ACC112 (cell line): ENCODE results near the gene KCNIP1.

Experiments used
- H2AFZ ChIP-seq: fragments of 200-600 bp; sonication (generic); one replicate; pipeline ENCODE4 v1.6.0; 2017; ENCODE audit warnings: antibody characterized with exemption, low read length; ENCODE audit not compliant: unreplicated experiment
- H3K27ac ChIP-seq: fragments of 200-600 bp; sonication (generic); 2 replicates; pipeline ENCODE4 v1.5.1; 2014; ENCODE audit warnings: low read depth, mild to moderate bottlenecking, antibody characterized with exemption, low read length, moderate library complexity
- H3K27me3 ChIP-seq: fragments of 200-600 bp; sonication (generic); 2 replicates; pipeline ENCODE4 v1.6.1; 2014; ENCODE audit warnings: mild to moderate bottlenecking, antibody characterized with exemption, low read length, moderate library complexity, mixed read lengths; ENCODE audit not compliant: insufficient read depth
- H3K36me3 ChIP-seq: fragments of 200-600 bp; sonication (generic); 2 replicates; pipeline ENCODE4 v1.6.1; 2016; ENCODE audit warnings: mild to moderate bottlenecking, antibody characterized with exemption, low read length, moderate library complexity, mixed read lengths; ENCODE audit not compliant: insufficient read depth
- H3K4me1 ChIP-seq: fragments of 200-600 bp; sonication (generic); one replicate; pipeline ENCODE4 v1.6.1; 2016; ENCODE audit warnings: low read length, mixed read lengths; ENCODE audit not compliant: insufficient read depth, unreplicated experiment, control insufficient read depth
- H3K4me3 ChIP-seq: fragments of 200-600 bp; sonication (generic); 2 replicates; pipeline ENCODE4 v1.5.1; 2014; ENCODE audit warnings: mild to moderate bottlenecking, low read depth, low read length
- H3K79me2 ChIP-seq: fragments of 200-600 bp; sonication (generic); one replicate; pipeline ENCODE4 v1.6.0; 2016; ENCODE audit warnings: low read length; ENCODE audit not compliant: control insufficient read depth, unreplicated experiment, insufficient read depth

KCNIP1 gene

DNA sequence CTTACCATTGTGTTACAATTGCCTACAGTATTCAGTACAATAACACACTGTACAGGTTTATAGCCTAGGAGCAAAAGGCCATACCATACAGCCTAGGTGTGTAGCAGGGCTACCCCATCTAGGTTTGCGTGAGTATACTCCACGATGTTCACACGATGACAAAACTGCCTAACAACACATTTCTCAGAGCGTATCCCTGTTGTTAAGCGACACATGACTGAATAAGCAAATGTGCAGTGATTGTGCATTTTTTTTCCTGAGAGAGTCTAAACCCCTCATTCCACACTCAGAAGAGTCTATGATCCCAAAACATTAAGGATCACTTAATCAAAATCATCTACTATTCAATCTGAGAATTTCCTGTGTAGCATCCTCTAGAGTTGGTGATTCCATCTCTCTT is 211.3 kb downstream of the KCNIP1 start:
- Histone ChIP-seq H3K4me3 (no peak overlapping the region), H2AFZ (no peak overlapping the region), H3K79me2 (no peaks in the 10 kb centered on the region), H3K27ac (no peak overlapping the region), H3K4me1 (no peaks in the 10 kb centered on the region), H3K27me3 (peaks cover 81% of the 10 kb centered on the region), H3K36me3 (no peaks in the 10 kb centered on the region)

DNA sequence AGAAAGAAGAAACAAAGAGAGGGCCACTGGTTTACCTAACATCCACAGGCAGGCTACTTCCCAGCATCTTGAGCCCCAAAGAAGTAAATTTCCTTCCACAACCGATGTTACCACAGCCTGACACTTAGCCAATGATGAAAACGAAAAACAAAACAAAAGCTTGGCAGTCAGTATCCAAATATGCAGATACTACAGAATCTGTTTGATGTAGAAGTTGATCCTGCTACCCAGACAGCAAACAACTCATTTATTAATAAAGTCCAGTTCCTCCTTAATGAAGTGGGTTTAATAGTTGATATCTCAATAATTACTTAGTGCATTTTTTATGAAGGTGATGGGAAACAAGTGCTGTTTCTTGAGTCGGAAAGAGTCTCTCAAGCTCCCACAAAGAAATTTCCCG is 212.6 kb downstream of the KCNIP1 start:
- Histone ChIP-seq H3K4me1 (no peaks in the 10 kb centered on the region), H2AFZ (no peak overlapping the region), H3K4me3 (no peak overlapping the region), H3K36me3 (no peaks in the 10 kb centered on the region), H3K27me3 (peaks cover 88% of the 10 kb centered on the region), H3K27ac (no peak overlapping the region), H3K79me2 (no peaks in the 10 kb centered on the region)

DNA sequence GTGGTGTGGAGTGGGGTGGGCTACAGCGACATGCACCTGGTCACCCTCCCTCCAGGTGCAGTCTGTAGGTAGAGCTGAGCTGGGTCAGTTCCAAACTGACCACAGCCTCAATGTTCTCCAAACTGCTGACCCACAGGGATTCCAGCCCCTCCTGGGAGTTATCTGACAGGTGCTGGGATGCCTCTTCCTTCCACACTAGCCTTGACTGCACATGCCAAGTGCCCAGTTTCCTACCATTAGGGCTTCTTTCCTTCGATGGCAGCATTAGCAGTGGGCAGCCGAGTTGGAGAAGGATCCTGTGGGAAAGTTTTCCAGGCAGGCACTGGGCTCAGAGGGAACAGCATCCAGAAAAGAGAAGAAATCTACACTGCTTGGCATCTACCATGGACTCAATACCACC is 215.7 kb downstream of the KCNIP1 start:
- H3K4me1 ChIP-seq, result no peaks in the 10 kb centered on the region
- H3K27ac ChIP-seq, result no peak overlapping the region
- H2AFZ ChIP-seq, result no peak overlapping the region
- peaks cover 71% of the 10 kb centered on the region for H3K27me3 ChIP-seq
- H3K4me3 ChIP-seq, result no peak overlapping the region
- no peaks in the 10 kb centered on the region for H3K36me3 ChIP-seq
- H3K79me2 ChIP-seq, result no peaks in the 10 kb centered on the region

DNA sequence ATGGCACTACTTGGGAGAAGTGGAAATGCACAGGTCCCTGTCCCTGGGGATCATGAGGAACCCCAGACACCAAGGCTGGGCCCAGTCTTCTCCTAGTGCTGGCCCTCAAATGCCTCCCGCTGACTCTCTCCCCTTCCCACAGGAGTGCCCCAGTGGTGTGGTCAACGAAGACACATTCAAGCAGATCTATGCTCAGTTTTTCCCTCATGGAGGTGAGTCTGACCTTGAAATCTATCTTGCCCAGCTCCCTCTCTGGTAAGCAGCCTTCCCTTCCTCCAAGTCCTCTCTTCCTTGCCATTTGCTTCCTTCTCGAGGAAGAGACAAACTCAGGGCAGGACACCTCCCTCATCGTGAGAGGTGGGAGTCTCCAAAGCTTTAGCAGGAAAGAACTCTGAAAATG is 216.4 kb downstream of the KCNIP1 start:
- Histone ChIP-seq H2AFZ (no peak overlapping the region), H3K79me2 (no peaks in the 10 kb centered on the region), H3K4me1 (no peaks in the 10 kb centered on the region), H3K4me3 (no peak overlapping the region), H3K27me3 (peaks cover 68% of the 10 kb centered on the region), H3K27ac (no peak overlapping the region), H3K36me3 (no peaks in the 10 kb centered on the region)

DNA sequence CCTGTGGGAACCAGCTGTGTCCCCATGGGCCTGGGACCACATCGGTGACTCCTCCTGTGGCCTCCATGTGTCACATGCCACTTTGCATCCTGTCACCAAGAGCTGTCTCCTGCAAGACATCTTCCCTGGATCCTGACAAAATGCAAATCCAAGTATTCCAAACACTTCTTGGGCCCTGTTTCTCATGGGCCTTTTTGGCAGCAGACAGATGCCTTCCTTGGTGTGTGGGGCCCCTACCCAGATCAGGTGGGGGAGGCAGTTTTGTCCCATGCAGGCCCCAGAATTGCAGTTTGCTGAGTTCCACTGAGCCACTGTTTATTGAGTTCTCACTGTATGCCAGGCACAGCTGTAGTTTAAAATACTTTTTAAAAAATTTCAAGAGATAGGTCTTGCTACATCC is 217.2 kb downstream of the KCNIP1 start:
- H3K4me3 ChIP-seq, result no peak overlapping the region

DNA sequence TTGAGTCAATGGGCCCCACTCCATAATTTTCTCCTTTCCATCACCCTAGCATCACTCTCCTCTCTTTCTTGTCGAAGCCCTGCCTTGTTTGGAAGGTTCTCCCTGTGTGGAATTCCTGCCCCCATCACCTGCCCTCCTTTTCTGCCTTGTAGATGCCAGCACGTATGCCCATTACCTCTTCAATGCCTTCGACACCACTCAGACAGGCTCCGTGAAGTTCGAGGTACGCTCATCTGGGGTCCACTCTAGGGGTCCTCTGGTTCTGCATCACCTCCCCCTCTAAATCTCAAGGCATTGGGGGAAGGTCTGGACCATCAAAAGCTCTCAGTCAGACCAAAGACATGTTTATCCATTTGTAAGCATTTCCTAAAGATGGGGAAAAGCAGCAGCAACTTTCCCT is 217.9 kb downstream of the KCNIP1 start:
- Histone ChIP-seq H3K4me3 (no peak overlapping the region), H3K4me1 (no peaks in the 10 kb centered on the region), H3K27ac (no peak overlapping the region), H3K27me3 (peaks cover 60% of the 10 kb centered on the region), H3K36me3 (no peaks in the 10 kb centered on the region), H2AFZ (no peak overlapping the region), H3K79me2 (no peaks in the 10 kb centered on the region)

More for the DNA sequence above, 217.2 kb downstream of the KCNIP1 start:
- Histone ChIP-seq H3K79me2 (no peaks in the 10 kb centered on the region), H3K36me3 (no peaks in the 10 kb centered on the region), H3K27ac (no peak overlapping the region), H3K4me1 (no peaks in the 10 kb centered on the region), H2AFZ (no peak overlapping the region), H3K27me3 (peaks cover 63% of the 10 kb centered on the region)

DNA sequence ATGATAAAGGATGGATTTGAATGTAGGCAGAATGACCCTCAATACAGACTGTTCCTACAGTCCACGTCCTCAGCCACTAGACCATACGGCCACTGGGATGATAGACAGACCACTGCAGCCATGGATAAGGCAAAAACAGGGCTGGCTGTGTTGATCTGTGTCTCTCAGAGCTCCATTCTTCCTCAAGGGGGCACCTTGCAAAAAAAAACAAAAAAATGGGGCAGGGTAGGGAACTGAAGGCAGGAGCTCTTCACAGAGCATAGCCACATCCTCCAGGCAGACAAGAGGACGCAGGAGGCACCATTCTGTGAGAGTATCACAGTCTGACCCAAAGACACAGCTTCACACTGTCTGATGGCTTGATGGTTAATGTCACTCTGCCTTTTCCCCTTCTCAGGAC is 218.5 kb downstream of the KCNIP1 start:
- H3K27ac ChIP-seq, result no peak overlapping the region
- peaks cover 59% of the 10 kb centered on the region for H3K27me3 ChIP-seq
- H2AFZ ChIP-seq, result no peak overlapping the region
- no peak overlapping the region for H3K4me3 ChIP-seq
- H3K36me3 ChIP-seq, result no peaks in the 10 kb centered on the region
- H3K4me1 ChIP-seq, result no peaks in the 10 kb centered on the region
- H3K79me2 ChIP-seq, result no peaks in the 10 kb centered on the region

DNA sequence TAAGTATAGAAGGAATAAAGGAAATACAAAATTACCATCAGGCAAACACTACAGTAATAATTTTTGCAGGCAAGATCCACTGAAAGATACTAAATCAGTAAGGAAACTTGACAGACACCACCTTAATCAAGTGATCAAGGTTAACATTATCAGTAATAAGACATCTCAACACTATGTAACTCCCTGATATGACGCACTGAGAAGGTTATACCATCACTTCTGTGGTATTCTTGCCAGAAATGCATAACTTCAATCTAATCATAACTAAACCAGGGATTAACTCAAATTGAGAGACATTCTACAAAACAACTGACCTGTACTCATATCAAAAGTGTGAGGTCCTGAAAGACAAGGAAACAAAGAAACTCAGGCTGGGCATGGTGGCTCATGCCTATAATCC is 227.2 kb downstream of the KCNIP1 start:
- no peaks in the 10 kb centered on the region for H3K36me3 ChIP-seq
- peaks cover 62% of the 10 kb centered on the region for H3K27me3 ChIP-seq
- no peak overlapping the region for H3K4me3 ChIP-seq
- H3K4me1 ChIP-seq, result no peaks in the 10 kb centered on the region
- H2AFZ ChIP-seq, result no peak overlapping the region
- H3K27ac ChIP-seq, result no peak overlapping the region
- no peaks in the 10 kb centered on the region for H3K79me2 ChIP-seq

DNA sequence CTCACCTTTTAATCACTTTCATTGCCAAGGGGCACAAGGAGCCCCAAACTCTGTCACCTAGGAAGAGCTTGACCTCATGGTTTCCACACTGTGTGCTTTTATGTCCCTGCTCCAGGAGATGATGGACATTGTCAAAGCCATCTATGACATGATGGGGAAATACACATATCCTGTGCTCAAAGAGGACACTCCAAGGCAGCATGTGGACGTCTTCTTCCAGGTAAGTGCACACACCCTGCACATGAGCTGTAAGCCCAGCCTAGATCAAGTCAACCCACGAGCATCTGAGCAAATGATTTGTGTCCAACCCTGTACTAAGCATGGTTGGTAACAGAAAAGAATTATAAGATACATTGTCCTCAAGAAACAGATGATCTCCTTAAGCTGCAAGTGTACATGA is 228.9 kb downstream of the KCNIP1 start:
- H2AFZ ChIP-seq, result no peak overlapping the region
- H3K27me3 ChIP-seq, result peaks cover 68% of the 10 kb centered on the region
- no peaks in the 10 kb centered on the region for H3K36me3 ChIP-seq
- no peak overlapping the region for H3K27ac ChIP-seq
- no peak overlapping the region for H3K4me3 ChIP-seq
- H3K79me2 ChIP-seq, result no peaks in the 10 kb centered on the region
- H3K4me1 ChIP-seq, result no peaks in the 10 kb centered on the region

DNA sequence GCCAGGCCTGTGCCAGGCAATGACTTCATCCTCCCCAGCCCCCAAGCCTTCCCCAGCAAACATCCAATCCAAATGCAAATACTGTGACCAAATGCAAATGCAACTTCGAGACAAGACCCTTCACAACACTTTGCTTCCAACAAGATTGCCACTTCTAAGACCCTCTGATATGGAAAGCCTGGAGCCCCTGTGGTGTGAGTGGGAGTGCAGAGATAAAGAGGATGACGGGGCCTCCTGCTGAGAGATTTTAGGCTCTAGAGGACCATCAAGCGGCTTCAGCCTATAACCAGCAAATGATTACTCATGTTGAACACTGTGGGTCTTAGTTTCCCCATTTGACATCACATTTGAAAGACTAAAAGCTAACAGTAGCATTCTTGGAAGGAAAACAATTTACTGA is 233.1 kb downstream of the KCNIP1 start:
- H3K4me3 ChIP-seq, result no peak overlapping the region
- H3K36me3 ChIP-seq, result no peaks in the 10 kb centered on the region
- no peak overlapping the region for H3K27ac ChIP-seq
- no peaks in the 10 kb centered on the region for H3K79me2 ChIP-seq
- H3K27me3 ChIP-seq, result peaks cover 74% of the 10 kb centered on the region; the same call in 1 of the 2 replicates
- no peaks in the 10 kb centered on the region for H3K4me1 ChIP-seq
- H2AFZ ChIP-seq, result no peak overlapping the region

DNA sequence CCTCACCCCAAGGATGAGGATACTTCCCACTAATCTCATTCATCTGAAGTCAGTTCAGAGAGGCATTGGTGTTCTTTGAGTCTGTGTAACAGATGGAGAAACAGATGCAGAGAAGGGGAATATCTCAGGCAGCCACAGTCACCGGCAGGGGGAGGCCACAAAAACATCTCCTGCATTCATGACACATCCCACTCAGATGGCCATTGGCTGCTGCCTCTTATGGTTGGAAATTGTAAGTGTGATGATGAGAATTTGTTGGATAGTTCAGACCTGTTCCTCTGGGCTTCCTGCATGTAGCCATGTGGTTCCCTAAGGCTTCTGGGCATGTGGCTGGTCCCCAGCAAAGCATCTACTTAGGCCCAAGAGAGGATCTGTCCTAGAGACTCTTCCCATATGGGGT is 233.8 kb downstream of the KCNIP1 start:
- Histone ChIP-seq H2AFZ (no peak overlapping the region), H3K4me3 (no peak overlapping the region), H3K27me3 (peaks cover 76% of the 10 kb centered on the region; the same call in 1 of the 2 replicates), H3K4me1 (no peaks in the 10 kb centered on the region), H3K79me2 (no peaks in the 10 kb centered on the region), H3K36me3 (no peaks in the 10 kb centered on the region), H3K27ac (no peak overlapping the region)
